Measurements from ENCODE around the gene SNX17.
"Not testable (repeated sequence)": the region's sequence is repeated elsewhere in the genome, so short reads cannot be mapped to it uniquely, and the experiment has no call there.

Gene SNX17

DNA sequence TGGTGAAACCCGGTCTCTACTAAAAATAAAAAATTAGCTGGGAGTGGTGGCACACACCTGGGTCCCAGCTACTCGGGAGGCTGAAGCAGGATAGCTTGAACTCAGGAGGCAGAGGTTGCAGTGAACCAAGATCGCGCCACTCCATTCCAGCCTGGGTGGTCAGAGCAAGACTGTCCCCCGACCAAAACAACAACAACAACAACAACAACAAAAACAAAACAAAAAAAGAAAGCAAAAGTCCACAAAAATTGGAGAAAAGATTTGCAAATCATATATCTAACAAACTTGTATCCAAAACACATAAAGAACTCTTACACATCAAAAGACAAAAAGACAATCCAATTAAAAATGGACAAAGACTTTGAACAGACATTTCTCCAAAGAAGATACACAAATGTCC is 28.5 kb downstream of the SNX17 start:
- no peak for DNase-seq (ENCODE audit: low read depth in 1 of 2, low spot score in 1 of 2)

GRCh38 chr2:27400348-27401135 is 30.1 kb downstream of the SNX17 start:
- no peak for DNase-seq (ENCODE audit: low read depth in 1 of 2, low spot score in 1 of 2)

GRCh38 chr2:27407798-27408491 is 37.5 kb downstream of the SNX17 start:
- no peak for DNase-seq (ENCODE audit: low read depth in 1 of 2, low spot score in 1 of 2)

- DNase-seq (ENCODE audit: low read depth in 1 of 2, low spot score in 1 of 2): peak in 1 of 2 donors; percentile 11
Measured at GRCh38 chr2:27408601-27409320, 38.3 kb downstream of the SNX17 start.

DNA sequence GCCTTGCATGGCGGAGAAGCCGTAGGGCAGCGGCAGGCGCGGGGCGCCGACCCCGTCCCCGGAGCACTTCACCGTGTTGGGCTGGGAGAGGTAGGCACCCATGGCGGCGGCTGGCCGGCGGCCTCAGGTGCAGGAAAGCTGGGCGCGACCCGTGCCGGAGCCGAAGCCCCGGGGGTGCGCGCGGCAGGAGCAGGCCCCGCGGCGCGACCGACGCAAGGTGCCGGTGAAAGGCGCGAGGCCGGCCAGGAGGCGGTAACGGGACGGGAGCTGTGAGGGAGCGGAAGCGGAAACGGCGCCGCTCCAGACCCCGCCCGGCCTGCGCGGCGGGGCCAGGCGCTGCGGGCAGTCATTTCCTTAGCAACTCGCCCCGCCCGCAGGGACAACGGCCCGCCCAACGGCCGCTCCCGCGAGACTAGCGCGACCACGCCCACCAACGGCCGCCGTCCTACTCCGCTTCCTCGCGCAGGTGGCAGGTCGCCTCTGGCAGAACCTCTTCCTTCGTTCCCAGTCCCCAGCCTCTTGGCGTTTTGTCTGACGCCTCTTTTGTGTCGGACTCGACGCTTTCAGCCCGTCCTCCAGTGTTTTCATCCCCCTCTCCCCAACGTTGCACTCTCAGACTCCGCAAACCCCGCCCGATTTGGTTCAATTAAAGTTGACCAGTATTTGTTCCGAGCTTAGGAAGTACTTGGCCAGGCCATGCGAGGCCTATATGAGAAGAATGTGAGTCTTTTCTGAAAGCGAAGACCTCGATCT is 39.1 kb downstream of the SNX17 start, which contains the start of gene PPM1G:
TSS of gene PPM1G (minus strand) at position 271 of the 753 bp plus-strand sequence. CDS start at position 102, 169 bp downstream.
- DNase-seq (ENCODE audit: low read depth in 1 of 2, low spot score in 1 of 2): peak; percentile 95 to 96

DNA sequence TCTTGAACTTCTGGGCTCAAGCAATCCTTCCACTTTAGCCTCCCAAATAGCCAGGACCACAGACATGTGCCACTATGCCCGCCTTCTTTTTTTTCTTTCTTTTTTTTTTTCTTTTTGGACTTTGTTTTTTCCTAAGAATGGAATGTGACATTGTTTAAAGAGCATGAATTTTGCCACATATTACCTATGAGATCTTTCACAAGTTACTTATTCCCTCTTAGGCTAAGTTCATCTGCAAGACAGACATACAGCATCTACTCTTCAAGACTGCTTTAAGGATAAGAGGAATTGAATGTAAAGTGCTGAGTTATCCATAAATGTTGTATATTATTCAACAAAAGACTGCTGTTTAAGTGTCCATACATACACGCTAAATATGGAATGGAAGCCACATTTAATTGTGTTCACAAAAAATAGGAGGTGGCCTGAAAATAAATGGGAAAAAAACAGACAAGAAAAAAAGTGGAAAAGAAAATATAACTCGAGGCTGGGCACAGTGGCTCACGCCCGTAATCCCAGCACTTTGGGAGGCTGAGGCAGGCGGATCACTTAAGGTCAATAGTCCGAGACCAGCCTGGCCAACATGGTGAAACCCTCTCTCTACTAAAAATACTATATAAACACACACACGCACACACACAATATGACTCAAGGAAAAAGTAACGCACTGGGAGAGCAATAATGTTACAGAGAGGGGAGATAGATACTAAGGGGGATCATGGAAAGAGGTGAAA is 42.2 kb downstream of the SNX17 start:
- no peak for DNase-seq (ENCODE audit: low read depth in 1 of 2, low spot score in 1 of 2)

DNA sequence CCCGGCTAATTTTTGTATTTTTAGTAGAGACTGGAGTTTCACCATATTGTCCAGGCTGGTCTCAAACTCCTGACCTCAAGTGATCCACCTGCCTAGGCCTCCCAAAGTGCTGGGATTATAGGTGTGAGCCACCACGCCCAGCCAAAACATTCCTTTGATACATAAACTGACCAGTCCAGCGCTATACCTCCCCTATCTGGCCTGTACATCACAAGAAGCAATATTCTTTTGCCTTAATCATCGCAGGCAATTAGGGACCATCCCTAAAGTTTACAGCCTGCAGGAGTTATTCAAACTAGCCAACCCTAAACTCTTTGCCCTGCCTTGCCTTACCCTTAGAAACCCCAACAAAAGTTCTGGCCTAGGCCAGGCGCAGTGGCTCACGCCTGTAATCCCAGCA is 45.7 kb downstream of the SNX17 start:
- no peak for DNase-seq (ENCODE audit: low read depth in 1 of 2, low spot score in 1 of 2)

DNA sequence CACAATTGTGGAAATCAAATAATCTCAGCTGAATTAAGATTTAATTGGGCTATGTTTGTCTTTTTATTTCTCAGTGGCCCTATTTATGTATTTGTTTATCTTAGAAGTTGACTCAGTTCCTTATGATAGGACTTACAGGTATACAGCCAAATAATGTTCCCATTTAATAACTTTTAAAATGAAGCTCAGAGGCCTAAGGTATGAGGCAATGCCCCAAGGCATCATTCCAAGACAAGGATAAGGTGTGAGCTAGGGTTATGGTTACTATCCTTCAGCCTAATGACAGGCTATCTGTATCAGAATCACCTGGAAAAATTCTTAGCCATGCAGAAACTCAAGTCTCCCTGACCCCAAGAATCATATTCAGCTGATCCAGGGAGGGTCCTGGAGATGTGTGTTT is 50.6 kb downstream of the SNX17 start:
- no peak for DNase-seq (ENCODE audit: low read depth in 1 of 2, low spot score in 1 of 2)

GRCh38 chr2:27421660-27422250 is 51.3 kb downstream of the SNX17 start:
- DNase-seq (ENCODE audit: low read depth in 1 of 2, low spot score in 1 of 2): no peak

DNA sequence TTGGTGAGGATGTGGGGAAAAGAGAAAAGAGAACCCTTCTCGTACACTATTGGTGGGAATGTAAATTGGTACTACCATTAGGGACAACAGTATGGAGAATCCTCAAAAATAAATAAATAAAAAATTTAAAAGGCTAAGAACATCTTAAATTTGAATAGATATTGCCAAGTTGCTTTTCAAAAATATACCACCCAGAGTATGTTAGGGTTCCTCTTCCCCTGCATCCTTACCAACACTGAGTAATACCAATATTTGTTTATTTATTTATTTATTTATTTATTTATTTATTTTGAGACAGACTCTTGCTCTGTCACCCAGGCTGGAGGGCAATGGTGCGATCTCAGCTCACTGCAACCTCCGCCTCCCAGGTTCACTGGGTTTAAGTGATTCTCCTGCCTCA is 52.5 kb downstream of the SNX17 start:
- DNase-seq (ENCODE audit: low read depth in 1 of 2, low spot score in 1 of 2): no peak

DNA sequence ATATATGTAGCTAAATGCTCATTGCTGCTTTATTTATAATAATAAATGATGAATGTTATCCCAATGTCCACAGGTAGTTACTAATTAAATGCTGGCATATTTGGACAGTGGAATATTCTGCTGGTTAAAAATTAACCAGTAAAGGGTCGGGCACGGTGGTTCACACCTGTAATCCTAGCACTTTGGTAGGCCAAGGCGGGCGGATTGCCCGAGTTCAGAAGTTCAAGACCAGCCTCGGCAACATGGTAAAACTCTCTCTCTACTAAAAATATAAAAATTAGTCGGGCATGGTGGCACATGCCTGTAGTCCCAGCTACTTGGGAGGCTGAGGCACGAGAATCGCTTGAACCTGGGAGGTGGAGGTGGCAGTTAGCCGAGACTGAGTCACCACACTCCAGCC is 54.6 kb downstream of the SNX17 start:
- not testable (repeated sequence) for DNase-seq (ENCODE audit: low read depth in 1 of 2, low spot score in 1 of 2)
